GM12892 (cell line): Measurements from ENCODE around the gene NUP93.
A peak's percentile ranks its signal among the peaks of the same experiment; 100 is the strongest.

Source experiments
- DNase-seq: peaks from one replicate; pipeline ENCODE4 v3.0.0; 2011; ENCODE audit not compliant: insufficient read length
- FAIRE-seq: peaks from 2 replicates; lab custom pipeline; 2011; peaks lifted over from hg19 to GRCh38; lab: Jason Lieb, UNC
- POLR2A ChIP-seq: IDR thresholded peaks from 2 replicates; pipeline ENCODE4 v1.6.1; 2011; ENCODE audit warnings: low read depth, low read length, control low read depth
- POLR2AphosphoS5 ChIP-seq: IDR thresholded peaks from 2 replicates; pipeline ENCODE4 v1.6.1; 2011; ENCODE audit warnings: low read depth, low read length, control low read depth
- TAF1 ChIP-seq: IDR thresholded peaks from 2 replicates; pipeline ENCODE4 v1.6.1; 2011; ENCODE audit warnings: low read depth, mild to moderate bottlenecking, control low read depth, low read length, borderline replicate concordance

The NUP93 gene

DNA sequence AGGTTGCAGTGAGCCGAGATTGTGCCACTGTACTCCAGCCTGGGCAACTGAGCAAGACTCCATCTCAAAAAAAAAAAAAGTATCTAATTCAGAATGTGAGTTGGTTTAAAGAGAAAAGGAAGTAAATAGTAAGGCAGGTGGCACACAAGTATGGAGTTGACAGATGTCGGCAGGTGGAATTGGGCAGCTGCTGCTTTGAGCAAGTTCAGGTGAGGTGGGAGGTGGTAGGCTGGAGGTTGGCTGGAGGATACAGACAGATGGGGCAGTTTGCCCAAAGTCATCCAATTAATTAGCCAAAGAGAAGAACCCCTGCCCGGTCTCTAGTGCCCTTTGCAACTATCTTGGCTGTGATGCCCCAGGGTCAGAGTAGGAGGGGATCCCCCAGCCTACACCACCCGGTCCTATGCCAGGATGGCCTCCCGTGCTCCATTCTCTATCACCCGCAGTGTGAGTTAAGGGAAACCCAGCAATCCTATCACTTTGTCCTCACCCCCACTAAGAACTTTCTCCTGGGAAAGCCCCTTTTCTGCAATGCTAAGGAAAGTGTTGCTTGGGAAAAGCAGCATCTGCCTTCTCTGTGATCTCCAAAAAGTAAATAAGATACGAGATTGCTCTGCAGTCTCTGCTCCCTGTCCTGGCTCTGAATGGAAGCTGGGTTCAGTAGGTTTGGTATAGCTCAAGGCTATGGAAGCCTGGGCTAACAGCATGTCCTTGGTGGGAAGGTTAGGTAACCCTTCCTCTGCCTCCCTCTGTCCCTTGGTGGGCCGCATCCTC lies 167.3 kb downstream of the NUP93 start:
- FAIRE-seq (no peak), DNase-seq (no peak)
- no peak for TF ChIP-seq POLR2A
- no peak for TF ChIP-seq POLR2AphosphoS5
- no peak for TF ChIP-seq TAF1

DNA sequence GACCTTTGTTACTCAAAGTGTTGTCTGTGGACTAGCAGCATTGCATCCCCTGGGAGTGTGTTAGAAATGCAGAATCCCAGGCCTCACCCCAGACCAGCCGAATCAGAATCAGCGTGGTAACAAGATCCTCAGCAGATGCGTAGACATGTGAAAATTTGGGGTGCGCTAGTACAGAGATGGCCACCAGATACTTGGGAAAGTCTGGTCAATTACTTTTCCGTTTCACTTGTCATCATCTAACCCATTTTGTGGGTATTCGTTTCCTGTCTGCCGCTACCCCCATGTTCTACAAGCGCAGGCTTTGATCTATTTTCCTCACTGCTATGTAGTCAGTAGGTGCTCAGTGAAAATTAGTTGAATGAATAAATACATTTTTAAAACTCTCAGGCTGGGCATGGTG lies 168.9 kb downstream of the NUP93 start:
- TF ChIP-seq POLR2A, result no peak
- TF ChIP-seq TAF1, result no peak
- no peak for TF ChIP-seq POLR2AphosphoS5
- FAIRE-seq (peak; percentile 91), DNase-seq (no peak)
